Inflammatory macrophage (primary cell): ENCODE results near the gene WDR38.
A peak's percentile ranks its signal among the peaks of the same experiment; 100 is the strongest.
"Not testable (repeated sequence)": the region's sequence is repeated elsewhere in the genome, so short reads cannot be mapped to it uniquely, and the experiment has no call there.

Experiments used
- DNase-seq, 2 donors: peaks; one replicate each; pipeline ENCODE4 v3.0.0-alpha.2; 2020 to 2022

Gene WDR38

GRCh38 chr9:124834591-124834990 is 18.7 kb upstream of the WDR38 start:
- no peak for DNase-seq

DNA sequence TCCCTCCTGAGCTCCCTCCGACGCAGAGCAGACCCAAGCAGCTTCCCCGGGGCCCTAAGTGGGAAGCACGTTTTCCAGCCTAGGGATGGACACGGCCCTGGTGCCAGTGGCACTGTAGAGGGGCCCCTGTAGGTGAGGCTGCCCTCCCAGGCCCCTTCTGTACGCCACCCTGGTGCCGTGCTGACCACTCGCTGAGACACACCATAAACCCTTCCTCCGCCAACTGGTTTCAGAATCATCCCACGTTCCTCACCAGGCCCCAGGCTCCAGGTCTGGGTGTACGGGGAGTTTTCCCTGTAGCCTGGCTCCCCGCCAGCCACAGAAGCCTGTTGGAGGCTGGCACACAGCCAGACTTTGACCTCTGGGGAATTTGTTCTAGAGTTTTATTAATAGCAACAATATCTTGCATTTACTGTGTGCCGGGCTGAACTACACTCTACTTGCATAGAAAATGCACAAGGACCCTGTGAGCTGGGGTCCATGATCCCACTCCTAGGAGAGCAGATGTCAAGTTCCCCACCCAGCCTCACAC is 18.2 kb upstream of the WDR38 start:
- no peak for DNase-seq

DNA sequence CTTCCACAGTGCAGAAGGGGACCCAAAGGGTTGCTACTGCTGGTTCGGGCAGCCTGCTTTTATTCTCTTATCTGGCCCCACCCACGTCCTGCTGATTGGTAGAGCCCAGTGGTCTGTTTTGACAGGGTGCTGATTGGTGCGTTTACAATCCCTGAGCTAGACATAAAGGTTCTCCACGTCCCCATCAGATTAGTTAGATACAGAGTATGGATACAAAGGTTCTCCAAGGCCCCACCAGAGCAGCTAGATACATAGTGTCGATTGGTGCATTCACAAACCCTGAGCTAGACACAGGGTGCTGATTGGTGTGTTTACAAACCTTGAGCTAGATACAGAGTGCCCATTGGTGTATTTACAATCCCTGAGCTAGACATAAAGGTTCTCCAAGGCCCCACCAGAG is 15.1 kb upstream of the WDR38 start:
- not testable (repeated sequence) for DNase-seq

DNA sequence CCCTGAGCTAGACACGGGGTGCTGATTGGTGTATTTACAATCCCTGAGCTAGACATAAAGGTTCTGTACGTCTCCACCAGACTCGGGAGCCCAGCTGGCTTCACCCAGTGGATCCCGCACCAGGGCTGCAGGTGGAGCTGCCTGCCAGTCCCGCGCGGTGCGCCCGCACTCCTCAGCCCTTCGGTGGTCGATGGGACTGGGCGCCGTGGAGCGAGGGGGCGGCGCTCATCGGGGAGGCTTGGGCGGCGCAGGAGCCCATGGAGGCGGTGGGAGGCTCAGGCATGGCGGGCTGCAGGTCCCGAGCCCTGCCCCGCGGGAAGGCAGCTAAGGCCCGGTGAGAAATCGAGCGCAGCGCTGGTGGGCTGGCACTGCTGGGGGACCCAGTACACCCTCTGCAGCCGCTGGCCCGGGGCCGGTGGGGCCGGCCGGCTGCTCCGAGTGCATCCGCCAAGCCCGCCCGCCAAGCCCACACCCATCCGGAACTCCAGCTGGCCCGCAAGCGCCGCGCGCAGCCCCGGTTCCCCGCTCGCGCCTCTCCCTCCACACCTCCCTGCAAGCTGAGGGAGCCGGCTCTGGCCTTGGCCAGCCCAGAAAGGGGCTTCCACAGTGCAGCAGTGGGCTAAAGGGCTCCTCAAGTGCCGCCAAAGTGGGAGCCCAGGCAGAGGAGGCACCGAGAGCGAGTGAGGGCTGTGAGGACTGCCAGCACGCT is 14.5 kb upstream of the WDR38 start:
- not testable (repeated sequence) for DNase-seq

DNA sequence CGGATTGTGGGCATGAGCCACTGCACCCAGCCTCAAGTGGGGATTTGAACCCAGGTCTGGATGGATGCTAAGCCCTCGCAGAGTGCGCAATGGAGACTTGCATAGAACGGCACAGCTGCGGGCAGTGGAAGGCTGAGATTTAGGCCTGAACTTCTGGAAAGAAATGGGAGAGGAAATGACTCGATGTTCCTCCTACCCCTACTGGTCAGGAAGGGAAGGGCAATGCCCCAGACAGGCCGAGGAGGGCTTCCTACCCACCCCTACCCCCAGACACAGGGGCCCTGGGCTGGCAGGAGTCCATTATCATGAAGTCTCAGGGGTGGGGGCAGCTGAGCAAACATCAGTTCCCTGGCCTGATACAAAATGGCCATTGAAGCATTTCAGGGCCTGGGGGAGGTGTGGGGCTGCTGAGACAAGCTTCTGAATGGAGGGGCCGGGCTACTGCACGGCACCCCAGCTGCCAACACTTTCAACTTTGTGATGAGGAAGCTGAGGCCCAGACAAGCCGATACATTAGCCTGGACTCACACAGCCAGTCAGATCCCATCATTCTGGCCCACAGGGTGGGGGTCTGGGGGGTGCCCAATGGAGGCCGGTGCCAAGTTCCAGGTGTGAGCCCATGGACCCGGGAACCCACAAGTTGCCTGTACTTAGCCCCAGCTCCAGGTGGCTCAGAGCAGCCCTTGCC is 13.5 kb upstream of the WDR38 start:
- peak in 1 of 2 donors; percentile 24 for DNase-seq

- DNase-seq: peak in 1 of 2 donors; percentile 9
Measured at GRCh38 chr9:124840300-124840833, 12.9 kb upstream of the WDR38 start.

DNA sequence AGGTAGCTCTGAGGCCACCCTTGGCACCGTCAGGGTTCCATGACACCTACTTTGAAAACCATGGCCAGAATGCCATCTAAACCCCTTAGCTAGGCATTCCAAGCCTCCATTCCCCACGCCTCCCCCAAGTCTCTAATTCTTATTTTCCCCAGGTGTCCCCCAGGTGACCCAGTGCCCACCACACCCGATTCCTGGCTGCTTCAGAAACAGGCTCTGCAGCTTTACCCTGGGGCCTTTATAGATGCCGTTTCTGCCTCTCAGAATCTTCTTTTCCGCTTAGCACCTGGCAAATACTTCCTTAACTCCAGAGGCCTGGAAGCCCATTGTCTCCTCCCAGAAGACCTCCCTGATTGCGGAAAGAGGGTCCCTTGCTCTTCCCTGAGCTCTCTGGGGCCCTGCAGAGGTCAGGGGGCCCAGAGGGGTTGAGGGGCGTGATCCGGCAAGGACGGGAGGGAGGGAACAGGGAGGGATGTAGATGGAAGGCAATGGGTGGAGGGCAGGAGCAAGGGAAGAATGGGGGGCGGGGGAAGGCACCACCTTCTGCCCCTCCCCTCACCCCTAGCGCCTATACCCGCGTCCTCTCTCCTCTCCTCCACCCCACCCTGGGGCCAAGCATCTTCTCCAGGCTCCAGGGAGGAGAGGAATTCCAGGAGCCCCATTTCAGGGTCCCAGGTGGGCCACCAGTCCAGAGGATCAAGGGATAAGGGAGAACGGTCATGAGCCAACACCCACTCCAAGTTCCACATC is 12.0 kb upstream of the WDR38 start:
- no peak for DNase-seq

DNA sequence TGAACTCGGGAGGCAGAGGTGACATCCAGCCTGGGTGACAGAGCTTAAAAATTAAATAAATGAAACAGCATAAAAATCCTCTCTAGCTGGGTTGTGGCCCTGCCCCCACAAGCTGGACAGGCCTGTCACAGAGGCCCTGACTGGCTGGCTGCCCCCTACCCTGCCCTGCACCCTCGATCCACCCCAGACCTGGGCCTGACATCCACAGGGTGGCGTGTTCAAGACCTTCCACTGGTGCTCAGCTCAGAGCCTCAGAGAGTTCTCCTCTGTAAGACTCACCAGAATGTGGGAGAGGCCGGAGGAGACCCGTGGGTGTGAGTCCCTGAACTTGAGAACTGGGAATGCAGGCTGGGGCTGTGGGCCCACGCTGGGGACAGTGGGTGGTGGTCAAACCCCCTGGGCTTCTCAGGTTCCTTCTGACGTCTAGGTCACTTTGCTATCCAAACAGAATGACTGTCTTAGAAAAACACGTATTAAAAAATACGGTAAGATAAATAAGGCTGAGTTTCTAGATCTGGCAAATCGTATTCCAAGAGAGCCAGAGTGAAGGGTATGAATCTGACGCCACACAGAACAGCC is 9.7 kb upstream of the WDR38 start:
- DNase-seq: no peak

GRCh38 chr9:124844291-124844690 is 9.0 kb upstream of the WDR38 start:
- peak; percentile 8 to 55 for DNase-seq

GRCh38 chr9:124846467-124846866 is 6.8 kb upstream of the WDR38 start:
- DNase-seq: not testable (repeated sequence)

GRCh38 chr9:124846969-124847368 is 6.3 kb upstream of the WDR38 start:
- DNase-seq: no peak

DNA sequence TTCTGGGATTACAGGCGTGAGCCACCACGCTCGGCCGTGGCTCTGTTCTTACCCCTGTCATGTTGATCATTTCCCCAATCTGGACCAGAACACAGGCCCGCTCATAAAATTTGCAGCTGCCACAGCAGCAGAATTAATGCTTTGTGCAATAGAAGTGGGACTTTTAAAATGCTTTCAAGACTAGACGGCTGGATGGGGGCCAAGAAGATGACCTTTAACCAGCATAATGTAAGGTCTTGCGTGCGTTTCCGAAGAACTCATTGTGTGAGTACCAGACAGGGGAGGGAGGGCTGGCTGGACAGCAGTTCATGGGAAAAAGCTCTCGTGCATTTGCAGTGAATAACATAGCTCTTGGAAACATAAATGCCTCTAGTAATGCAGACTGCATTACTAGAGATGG is 3.5 kb upstream of the WDR38 start:
- no peak for DNase-seq

DNA sequence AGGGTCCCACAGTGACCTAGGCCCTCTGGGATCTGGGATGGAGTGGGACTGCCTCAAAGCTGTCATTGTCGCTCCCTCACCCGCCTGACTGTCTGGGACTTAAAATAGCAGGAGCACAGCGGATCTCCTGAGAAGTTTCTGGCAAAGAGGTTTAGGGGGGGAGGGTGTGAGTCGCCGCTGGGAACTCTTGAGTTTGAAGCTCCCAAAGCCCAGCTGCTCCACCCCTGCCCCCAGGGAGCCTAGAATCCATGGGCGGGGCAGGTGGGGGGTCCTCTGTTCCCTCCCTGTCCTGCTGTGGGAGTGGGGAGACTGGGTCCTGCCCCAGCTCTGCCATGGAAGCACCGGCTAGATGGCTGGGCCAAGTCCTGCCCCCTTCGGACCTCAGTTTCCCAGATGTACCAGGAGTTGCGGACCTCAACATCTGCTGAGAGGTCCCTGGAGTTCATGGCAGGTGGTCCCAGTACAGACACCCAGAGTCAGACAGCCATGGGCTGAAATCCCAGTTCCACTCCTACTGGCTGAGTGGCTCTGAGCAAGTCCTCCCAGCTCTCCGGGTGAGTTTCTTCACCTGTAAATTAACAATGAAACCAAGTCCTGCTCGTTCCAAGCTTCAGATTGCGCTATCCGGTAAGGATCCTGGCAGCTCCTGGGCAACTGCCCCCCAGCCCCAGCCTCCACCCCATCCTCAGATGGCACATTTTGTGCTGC is 985 bp upstream of the WDR38 start:
- DNase-seq: no peak

- no peak for DNase-seq
Measured at GRCh38 chr9:124853605-124854143, 414 bp downstream of the WDR38 start.

DNA sequence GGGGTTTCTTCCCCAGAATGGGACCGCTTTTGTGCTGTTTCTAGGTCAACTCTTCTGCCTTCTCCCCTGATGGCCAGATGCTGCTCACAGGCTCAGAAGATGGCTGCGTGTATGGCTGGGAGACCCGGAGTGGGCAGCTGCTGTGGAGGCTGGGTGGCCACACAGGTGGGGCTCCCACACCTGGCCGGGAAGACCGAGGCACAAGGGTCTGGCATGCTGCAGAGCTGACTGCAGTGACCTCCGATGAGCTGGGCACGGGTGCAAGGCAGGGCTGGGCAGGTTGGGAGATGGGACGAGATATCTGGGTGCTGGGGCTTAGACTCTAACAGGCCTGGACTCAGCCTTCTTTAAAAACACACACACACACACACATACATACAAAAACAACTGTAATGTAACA is 901 bp downstream of the WDR38 start:
- no peak for DNase-seq

DNA sequence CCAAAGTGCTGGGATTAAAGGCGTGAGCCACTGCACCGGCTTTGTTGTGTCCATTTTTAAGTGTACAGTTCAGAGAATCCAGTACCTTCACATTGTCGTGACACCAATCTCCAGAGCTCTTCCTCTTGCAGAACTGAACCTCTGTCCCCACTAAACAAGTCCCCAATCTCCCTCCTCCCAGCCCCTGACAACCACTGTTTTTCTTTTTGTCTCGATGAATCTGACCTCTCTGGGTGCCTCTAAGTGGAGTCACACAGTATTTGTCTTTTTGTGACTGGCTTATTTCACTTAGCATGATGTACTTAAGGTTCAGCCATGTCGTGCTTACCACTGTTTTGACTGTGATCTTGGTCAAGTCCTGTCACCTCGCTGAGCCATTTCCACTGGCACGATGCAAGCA is 1.6 kb downstream of the WDR38 start:
- DNase-seq: no peak

DNA sequence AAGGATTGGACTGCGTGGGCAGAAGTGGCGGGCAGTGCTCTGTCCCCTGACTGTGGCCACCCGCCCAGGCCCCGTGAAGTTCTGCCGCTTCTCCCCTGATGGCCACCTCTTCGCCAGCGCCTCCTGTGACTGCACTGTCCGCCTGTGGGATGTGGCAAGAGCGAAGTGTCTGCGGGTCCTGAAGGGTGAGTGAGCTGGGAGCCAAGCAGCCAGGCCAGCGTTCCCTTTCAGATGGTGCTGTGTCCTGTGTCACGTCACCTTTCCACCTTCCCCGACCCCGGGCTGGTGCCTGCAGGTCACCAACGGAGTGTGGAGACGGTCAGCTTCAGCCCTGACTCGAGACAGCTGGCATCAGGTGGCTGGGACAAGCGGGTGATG is 2.3 kb downstream of the WDR38 start:
- no peak for DNase-seq

DNA sequence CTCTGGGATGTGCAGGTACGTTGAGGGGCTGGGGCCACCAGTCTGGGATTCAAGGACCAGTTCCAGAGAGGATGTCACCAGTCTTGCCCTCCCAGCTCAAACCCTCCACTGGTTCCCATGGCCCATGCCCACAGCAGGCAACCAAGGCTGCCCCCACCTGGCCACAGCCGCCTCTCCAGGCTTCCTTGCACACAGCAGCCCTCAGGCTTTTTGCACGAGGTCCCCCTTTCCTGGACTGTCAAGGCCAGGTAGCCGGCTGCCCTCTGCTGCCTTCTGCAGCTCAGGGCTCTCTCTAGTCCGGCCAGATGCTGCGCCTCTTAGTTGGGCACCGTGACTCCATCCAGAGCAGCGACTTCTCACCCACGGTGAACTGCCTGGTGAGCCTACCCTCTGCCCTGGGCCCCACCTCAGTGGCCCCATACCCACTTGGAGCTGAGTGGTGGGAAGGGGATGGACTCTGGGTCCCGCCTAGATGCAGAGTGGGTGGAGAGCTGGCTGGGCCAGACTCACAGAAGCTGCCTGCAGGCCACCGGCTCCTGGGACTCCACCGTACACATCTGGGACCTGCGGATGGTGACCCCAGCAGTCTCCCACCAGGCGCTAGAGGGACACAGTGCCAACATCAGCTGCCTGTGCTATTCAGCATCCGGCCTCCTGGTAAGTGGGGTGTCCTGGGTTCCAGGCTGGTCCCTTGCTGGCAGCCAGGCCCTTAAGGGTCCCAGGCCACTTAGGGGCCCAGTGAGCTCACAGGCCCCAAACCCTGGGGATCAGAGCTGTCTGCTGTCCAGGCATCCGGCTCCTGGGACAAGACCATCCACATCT is 2.9 kb downstream of the WDR38 start:
- DNase-seq: peak in 1 of 2 donors; percentile 18

GRCh38 chr9:124857533-124858162 is 4.4 kb downstream of the WDR38 start:
- DNase-seq: no peak

DNA sequence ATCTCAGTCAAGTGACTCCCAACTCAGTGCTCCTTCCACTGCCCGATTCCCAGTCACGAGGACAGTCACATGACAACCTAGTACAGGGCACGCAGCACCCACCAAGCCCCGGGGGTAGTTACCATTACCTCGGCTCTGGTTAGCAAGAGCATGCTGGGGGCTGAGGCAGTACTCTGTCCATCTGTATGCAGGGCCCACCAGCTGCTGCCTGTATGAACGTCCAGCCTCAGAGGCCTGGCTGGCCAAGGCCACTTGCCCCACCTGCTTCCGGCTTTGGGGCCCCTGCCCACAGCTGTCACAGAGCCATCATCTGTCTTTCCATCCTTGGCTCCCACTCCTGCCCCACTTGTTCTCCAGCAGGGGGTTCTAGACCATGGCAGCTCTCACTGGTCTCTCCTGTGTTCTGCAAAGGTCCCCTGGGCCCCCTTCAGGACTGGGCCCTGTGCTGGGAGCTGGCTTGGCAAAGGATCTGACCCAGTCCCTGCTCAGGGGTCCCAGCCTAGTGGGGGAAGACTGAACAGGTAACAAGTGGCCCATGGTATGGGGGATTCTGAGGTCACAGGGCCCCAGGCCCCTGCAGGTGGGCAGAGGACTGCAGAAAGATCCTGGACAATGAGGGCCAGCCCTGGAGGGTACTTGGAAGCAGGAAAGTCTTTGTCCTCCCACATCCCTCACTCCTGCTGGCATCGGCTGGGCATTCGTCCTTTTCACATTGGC is 5.2 kb downstream of the WDR38 start:
- no peak for DNase-seq
